ENCODE measurements around the gene RNF123. TPM values are rescaled to one million over a fixed set of nuclear protein-coding genes. Genes with fewer than 3 reads are reported as not detected.
A peak's percentile ranks its signal among the peaks of the same experiment; 100 is the strongest.

Gene RNF123
- total RNA-seq, 4 donors from 2014 or later = 34.6 to 99.5 (median 52.1) TPM

GRCh38 chr3:49723628-49724551 is 34.5 kb downstream of the RNF123 start, which contains the start of gene GMPPB:
Gene GMPPB (minus strand): TSS chr3:49723951. CDS start chr3:49723726, 225 bp downstream.
- Histone ChIP-seq H3K4me3 (peak within 1 kb of the TSS; percentile 87 to 92 (median 89)), H3K27me3 (no peaks in the 10 kb centered on the region), H3K4me1 (peaks cover 18 to 46% (median 32%) of the 10 kb centered on the region in 4 donors), H3K9me3 (no peaks in the 10 kb centered on the region), H3K27ac (peak within 1 kb of the TSS; percentile 94 to 99 (median 98)), H3K36me3 (peaks cover 0 to 6% (median 0%) of the 10 kb centered on the region in 4 donors)
- 0% methylated on average over 79 of the region's 102 CpGs; no CpG with 5 or more reads in 1 of the 2 donors for WGBS, 2 donors (ENCODE audit: low coverage in 1 of 2)
- intact Hi-C loops (cut with DNase I; ENCODE audit: low total_unique reads) (no loop called here), in situ Hi-C loops (cut with MboI; ENCODE audit: low pct_ligation_motif_present in 1 of 4, low pct_unique_long_range_greater_than_20kb in 1 of 4, low sequenced_read_pairs in 3 of 4) (loop anchor here in 1 of 4 donors (5.0 kb wide), 1 partner anchor 63 kb away; the partner anchor contains the start of gene IP6K1)
- DNase-seq = peak; percentile 98
- TF ChIP-seq EP300 (IDR thresholded peaks at IDR 0.05; ENCODE audit: low read depth) (no peak), POLR2AphosphoS5 (IDR thresholded peaks at IDR 0.05) (peak; percentile 79 to 95 (median 92)), POLR2A (IDR thresholded peaks at IDR 0.05) (peak; percentile 91)

GRCh38 chr3:49724586-49724985 is 35.2 kb downstream of the RNF123 start:
- Histone ChIP-seq H3K9me3 (no peaks in the 10 kb centered on the region), H3K27ac (peak overlapping the region; percentile 94 to 99 (median 98)), H3K4me3 (peak overlapping the region; percentile 35 to 92 (median 88)), H3K27me3 (no peaks in the 10 kb centered on the region), H3K36me3 (peaks cover 0 to 6% (median 1%) of the 10 kb centered on the region in 4 donors), H3K4me1 (peaks cover 16 to 43% (median 26%) of the 10 kb centered on the region in 4 donors)
- DNase-seq = peak; percentile 51
- 34% methylated on average over 6 of the region's 6 CpGs; no CpG with 5 or more reads in 1 of the 2 donors for WGBS, 2 donors (ENCODE audit: low coverage in 1 of 2)
- TF ChIP-seq EP300 (IDR thresholded peaks at IDR 0.05; ENCODE audit: low read depth) = no peak
- no peak for TF ChIP-seq POLR2A (IDR thresholded peaks at IDR 0.05)
- no peak for TF ChIP-seq POLR2AphosphoS5 (IDR thresholded peaks at IDR 0.05)
- no peak for TF ChIP-seq CTCF (IDR thresholded peaks at IDR 0.05)
- in situ Hi-C loops (cut with MboI; ENCODE audit: low pct_ligation_motif_present in 1 of 4, low pct_unique_long_range_greater_than_20kb in 1 of 4, low sequenced_read_pairs in 3 of 4) (loop anchor here in 1 of 4 donors (5.0 kb wide), 1 partner anchor 63 kb away; the partner anchor contains the start of gene IP6K1), intact Hi-C loops (cut with DNase I; ENCODE audit: low total_unique reads) (no loop called here)

GRCh38 chr3:49725906-49726681 is 36.7 kb downstream of the RNF123 start:
- H3K36me3 ChIP-seq = peaks cover 0 to 17% (median 5%) of the 10 kb centered on the region in 4 donors
- H3K4me3 ChIP-seq = no peak overlapping the region
- H3K27me3 ChIP-seq = no peaks in the 10 kb centered on the region
- no peak for TF ChIP-seq POLR2A (IDR thresholded peaks at IDR 0.05)
- TF ChIP-seq POLR2AphosphoS5 (IDR thresholded peaks at IDR 0.05) = peak in 2 of 3 donors; percentile 16 to 22
- peaks cover 16 to 36% (median 24%) of the 10 kb centered on the region in 4 donors for H3K4me1 ChIP-seq
- peak overlapping the region in 3 of 4 donors; percentile 24 to 99 (median 98) for H3K27ac ChIP-seq
- peak; percentile 76 for DNase-seq
- in situ Hi-C loops (cut with MboI; ENCODE audit: low pct_ligation_motif_present in 1 of 4, low pct_unique_long_range_greater_than_20kb in 1 of 4, low sequenced_read_pairs in 3 of 4) (no loop called here), intact Hi-C loops (cut with DNase I; ENCODE audit: low total_unique reads) (no loop called here)
- H3K9me3 ChIP-seq = no peaks in the 10 kb centered on the region
- WGBS, 2 donors (ENCODE audit: low coverage in 1 of 2) = 67% methylated on average over 11 of the region's 11 CpGs; no CpG with 5 or more reads in 1 of the 2 donors

- H3K27ac ChIP-seq = peak overlapping the region in 1 of 4 donors; percentile 24
- intact Hi-C loops (cut with DNase I; ENCODE audit: low total_unique reads) = no loop called here
- peaks cover 0 to 29% (median 8%) of the 10 kb centered on the region in 4 donors for H3K36me3 ChIP-seq
- no peak for DNase-seq
- in situ Hi-C loops (cut with MboI; ENCODE audit: low pct_ligation_motif_present in 1 of 4, low pct_unique_long_range_greater_than_20kb in 1 of 4, low sequenced_read_pairs in 3 of 4) = no loop called here
- H3K27me3 ChIP-seq = no peaks in the 10 kb centered on the region
- peaks cover 14 to 31% (median 22%) of the 10 kb centered on the region in 4 donors for H3K4me1 ChIP-seq
- H3K4me3 ChIP-seq = no peak overlapping the region
- no peaks in the 10 kb centered on the region for H3K9me3 ChIP-seq
- TF ChIP-seq POLR2AphosphoS5 (IDR thresholded peaks at IDR 0.05) (no peak), CTCF (IDR thresholded peaks at IDR 0.05) (no peak), POLR2A (IDR thresholded peaks at IDR 0.05) (no peak), EP300 (IDR thresholded peaks at IDR 0.05; ENCODE audit: low read depth) (no peak)
- 33 to 85% methylated on average over 1 to 19 of the region's 19 CpGs for WGBS, 2 donors (ENCODE audit: low coverage in 1 of 2)
These were observed 38.0 kb downstream of the RNF123 start for GRCh38 chr3:49727154-49727923.

Data from transverse colon (tissue), 4 donors.